IMR-90 (cell line): ENCODE data around the gene ZSWIM5. TPM values are rescaled to one million over a fixed set of nuclear protein-coding genes. Genes with fewer than 3 reads are reported as not detected.

Experiments
- ATAC-seq: fragments of 200-7000 bp; cut with Tn5 transposase; 2 replicates; pipeline ENCODE4 v1.9.1; 2020; ENCODE audit warnings: low read depth, mild to moderate bottlenecking, moderate library complexity
- BruUV-seq: library from RNA; stranded (reverse); fragments of 400-500 nt; replicated peaks from 2 replicates; lab custom pipeline; 2021; lab: Mats Ljungman, UMichigan
- CTCF ChIA-PET: fragments of 300-600 bp; formaldehyde crosslinking; extraction: SDS; loops from one replicate; lab custom pipeline; 2021; ENCODE audit warnings: antibody characterized with exemption; lab: Yijun Ruan, JAX
- POLR2A ChIA-PET: fragments of 300-600 bp; sonication (Branson Sonifier 250); formaldehyde crosslinking; loops from one replicate; lab custom pipeline; 2022; ENCODE audit warnings: antibody characterized with exemption; ENCODE audit not compliant: unreplicated experiment; lab: Charles Lee
- DNase-seq: peaks from one replicate; pipeline ENCODE4 v3.0.0; 2013
- H2AFZ ChIP-seq: replicated peaks from 2 replicates; pipeline ENCODE3; 2013; ENCODE audit warnings: low read length, mild to moderate bottlenecking; ENCODE audit not compliant: poor library complexity
- H2AK5ac ChIP-seq: 2 replicates; pipeline ENCODE4 v1.6.1; 2013; ENCODE audit warnings: low read depth, low read length, inconsistent platforms
- H2AK9ac ChIP-seq: replicated peaks from 2 replicates; pipeline ENCODE3; 2013; ENCODE audit warnings: mild to moderate bottlenecking, low read depth, low read length, moderate library complexity; ENCODE audit not compliant: poor library complexity
- H2BK120ac ChIP-seq: 2 replicates; pipeline ENCODE4 v1.6.1; 2013; ENCODE audit warnings: low read depth, low read length, inconsistent platforms
- H2BK15ac ChIP-seq: 3 replicates; pipeline ENCODE4 v1.6.1; 2013; ENCODE audit warnings: low read depth, low read length, inconsistent platforms
- H2BK20ac ChIP-seq: 2 replicates; pipeline ENCODE4 v1.6.1; 2013; ENCODE audit warnings: low read depth, mild to moderate bottlenecking, inconsistent platforms, low read length, moderate library complexity
- H2BK5ac ChIP-seq: 2 replicates; pipeline ENCODE4 v1.6.1; 2013; ENCODE audit warnings: mild to moderate bottlenecking, low read depth, low read length, inconsistent platforms; ENCODE audit not compliant: poor library complexity, severe bottlenecking
- H3K14ac ChIP-seq: replicated peaks from 2 replicates; pipeline ENCODE4 v1.6.1; 2013; ENCODE audit warnings: low read depth, low read length, inconsistent platforms
- H3K18ac ChIP-seq: 2 replicates; pipeline ENCODE4 v1.6.1; 2013; ENCODE audit warnings: low read depth, low read length, control low read depth
- H3K23ac ChIP-seq: 2 replicates; pipeline ENCODE4 v1.6.1; 2013; ENCODE audit warnings: low read depth, low read length, inconsistent platforms
- H3K27ac ChIP-seq: 2 replicates; pipeline ENCODE4 v1.5.1; 2013; ENCODE audit warnings: mild to moderate bottlenecking, control low read depth, low read length; ENCODE audit not compliant: insufficient read depth
- H3K27me3 ChIP-seq: 2 replicates; pipeline ENCODE4 v1.6.1; 2013; ENCODE audit warnings: low read length; ENCODE audit not compliant: control insufficient read depth, insufficient read depth
- H3K36me3 ChIP-seq: 2 replicates; pipeline ENCODE4 v1.6.1; 2013; ENCODE audit warnings: low read length, mixed read lengths; ENCODE audit not compliant: control insufficient read depth, insufficient read depth
- H3K4ac ChIP-seq: 2 replicates; pipeline ENCODE4 v1.6.1; 2013; ENCODE audit warnings: low read depth, low read length, inconsistent platforms
- H3K4me1 ChIP-seq: 2 replicates; pipeline ENCODE4 v1.6.1; 2013; ENCODE audit warnings: low read length, mixed read lengths; ENCODE audit not compliant: control insufficient read depth, insufficient read depth
- H3K4me2 ChIP-seq: 2 replicates; pipeline ENCODE4 v1.6.1; 2013; ENCODE audit warnings: low read depth, mild to moderate bottlenecking, control low read depth, low read length, moderate library complexity
- H3K4me3 ChIP-seq: 2 replicates; pipeline ENCODE4 v1.5.1; 2013; ENCODE audit warnings: low read depth, mild to moderate bottlenecking, control low read depth, low read length, moderate library complexity; ENCODE audit not compliant: insufficient read depth
- H3K56ac ChIP-seq: 2 replicates; pipeline ENCODE4 v1.6.1; 2013; ENCODE audit warnings: low read length, inconsistent platforms; ENCODE audit not compliant: insufficient read depth; ENCODE audit errors: extremely low read depth
- H3K79me1 ChIP-seq, 2 experiments: 2 replicates each; pipeline ENCODE4 v1.6.1; 2013; ENCODE audit warnings: low read length in 2 of 2, inconsistent platforms in 1 of 2, low read depth in 1 of 2
- H3K9ac ChIP-seq: 2 replicates; pipeline ENCODE4 v1.6.1; 2013; ENCODE audit warnings: low read depth, low read length, control low read depth
- H3K9me1 ChIP-seq: 2 replicates; pipeline ENCODE4 v1.6.1; 2013; ENCODE audit warnings: low read length, inconsistent platforms; ENCODE audit not compliant: insufficient read depth
- H3K9me3 ChIP-seq: 2 replicates; pipeline ENCODE4 v1.6.1; 2013; ENCODE audit warnings: low read length; ENCODE audit not compliant: control insufficient read depth, insufficient read depth
- H4K20me1 ChIP-seq: 2 replicates; pipeline ENCODE4 v1.6.1; 2013; ENCODE audit warnings: low read length, inconsistent platforms; ENCODE audit not compliant: insufficient read depth
- H4K5ac ChIP-seq: 2 replicates; pipeline ENCODE4 v1.6.1; 2013; ENCODE audit warnings: mild to moderate bottlenecking, low read depth, low read length, control low read depth
- H4K8ac ChIP-seq, 2 experiments: 2 replicates each; pipeline ENCODE4 v1.6.1; 2013; ENCODE audit warnings: low read depth in 2 of 2, low read length in 2 of 2, control low read depth in 1 of 2, inconsistent platforms in 1 of 2
- H4K91ac ChIP-seq: 2 replicates; pipeline ENCODE4 v1.6.1; 2013; ENCODE audit warnings: low read depth, low read length, inconsistent platforms; ENCODE audit not compliant: insufficient read depth
- BHLHE40 ChIP-seq: fragments of 150-350 bp; IDR thresholded peaks from 2 replicates; pipeline ENCODE4 v1.6.1; 2016; ENCODE audit warnings: mild to moderate bottlenecking, low read depth, low read length
- CEBPB ChIP-seq: IDR thresholded peaks from 2 replicates; pipeline ENCODE4 v1.6.1; 2012; ENCODE audit warnings: low read depth, low read length, improper control_type of control experiment
- CHD1 ChIP-seq: IDR thresholded peaks from 2 replicates; pipeline ENCODE4 v1.6.1; 2012; ENCODE audit warnings: low read depth, low read length, improper control_type of control experiment
- CTCF ChIP-seq: conservative IDR thresholded peaks from 2 replicates; pipeline ENCODE4 v1.5.1; 2012; ENCODE audit warnings: mild to moderate bottlenecking, low read depth, low read length, improper control_type of control experiment
- ELK1 ChIP-seq: fragments of 150-350 bp; IDR thresholded peaks from 2 replicates; pipeline ENCODE4 v1.6.1; 2016; ENCODE audit warnings: low read depth, mild to moderate bottlenecking, low read length, moderate library complexity, borderline replicate concordance
- FOS ChIP-seq: fragments of 150-350 bp; IDR thresholded peaks from 2 replicates; pipeline ENCODE4 v1.6.1; 2016; ENCODE audit warnings: low read depth, low read length
- MAFK ChIP-seq: IDR thresholded peaks from 2 replicates; pipeline ENCODE4 v1.6.1; 2012; ENCODE audit warnings: low read depth, low read length, improper control_type of control experiment
- MAZ ChIP-seq: IDR thresholded peaks from 2 replicates; pipeline ENCODE4 v1.6.1; 2012; ENCODE audit warnings: low read depth, mild to moderate bottlenecking, low read length, improper control_type of control experiment, moderate library complexity, borderline replicate concordance
- MXI1 ChIP-seq: IDR thresholded peaks from 2 replicates; pipeline ENCODE4 v1.6.1; 2012; ENCODE audit warnings: low read depth, mild to moderate bottlenecking, low read length, moderate library complexity, borderline replicate concordance
- NFE2L2 ChIP-seq: fragments of 150-350 bp; IDR thresholded peaks from 2 replicates; pipeline ENCODE4 v1.6.1; 2016; ENCODE audit warnings: low read depth, mild to moderate bottlenecking, low read length
- POLR2A ChIP-seq: IDR thresholded peaks from 2 replicates; pipeline ENCODE4 v1.6.1; 2012; ENCODE audit warnings: mild to moderate bottlenecking, low read depth, low read length
- RAD21 ChIP-seq: IDR thresholded peaks from 2 replicates; pipeline ENCODE4 v1.6.1; 2012; ENCODE audit warnings: low read length, improper control_type of control experiment
- RCOR1 ChIP-seq: IDR thresholded peaks from 2 replicates; pipeline ENCODE4 v1.6.1; 2012; ENCODE audit warnings: mild to moderate bottlenecking, low read length, improper control_type of control experiment; ENCODE audit not compliant: insufficient replicate concordance
- RFX5 ChIP-seq: IDR thresholded peaks from 2 replicates; pipeline ENCODE4 v1.8.0; 2012; ENCODE audit warnings: low read depth, mild to moderate bottlenecking, low read length, moderate library complexity
- SMC3 ChIP-seq: fragments of 150-350 bp; IDR thresholded peaks from 2 replicates; pipeline ENCODE4 v1.6.1; 2016; ENCODE audit warnings: low read depth, mild to moderate bottlenecking, antibody characterized with exemption, low read length, moderate library complexity
- WGBS, 2 experiments: methylation state at CpG; one replicate each; pipeline versions ENCODE4 v1.1.5 to v1.1.7; 2013; ENCODE audit warnings: missing lambda C conversion rate in 2 of 2; ENCODE audit not compliant: insufficient read length in 1 of 2; ENCODE audit errors: extremely low coverage in 2 of 2; 5-methylcytosine and 5-hydroxymethylcytosine counted together
- dilution Hi-C: fragments of 300-500 bp; cut with HindIII; formaldehyde crosslinking; loops from one replicate; pipeline ENCODE4 v1.14.3; 2018; ENCODE audit warnings: low sequenced_read_pairs; ENCODE audit not compliant: unreplicated experiment
- in situ Hi-C: fragments of 300-500 bp; cut with MboI; formaldehyde crosslinking; loops from 3 replicates; pipeline ENCODE4 v1.14.3; 2019; ENCODE audit warnings: low sequenced_read_pairs, inconsistent platforms, mixed read lengths
- intact Hi-C: fragments of 100-400 bp; cut with micrococcal nuclease; formaldehyde crosslinking; loops from 2 replicates; pipeline ENCODE4 v1.10.0; 2022
- polyA plus RNA-seq, 3 experiments: library from polyadenylated mRNA; depleted of rRNA; stranded (reverse); fragments of >200 nt; gene quantifications; 2 replicates each; pipeline ENCODE4 v1.2.3, GENCODE V29; 2012; ENCODE audit warnings: low replicate concordance in 1 of 3
- total RNA-seq: library from RNA; depleted of rRNA; stranded (reverse); fragments of >200 nt; gene quantifications from 2 replicates; pipeline ENCODE4 v1.2.3, GENCODE V29; 2012
- TF ChIP-seq, protein P1 (sequence below): fragments of 150-350 bp; IDR thresholded peaks from 2 replicates; pipeline ENCODE4 v1.6.1; 2017; ENCODE audit warnings: mild to moderate bottlenecking, antibody characterized with exemption, low read length, low read depth

ZSWIM5 gene
- total and polyA plus RNA-seq, 2 of the 4 experiments (the other 2 are of a cell fraction): under 0.01 to 0.03 TPM

GRCh38 chr1:45035631-45036301, 170.6 kb downstream of the ZSWIM5 start:
- Histone ChIP-seq H4K5ac (no peak overlapping the region), H2BK5ac (no peak overlapping the region), H3K14ac (no peak overlapping the region), H4K91ac (no peak overlapping the region), H3K27ac (no peak overlapping the region), H3K36me3 (no peaks in the 10 kb centered on the region), H3K9ac (no peak overlapping the region), H2AK5ac (no peak overlapping the region), H3K9me1 (no peaks in the 10 kb centered on the region; the same call in 1 of the 2 replicates), H3K56ac (no peak overlapping the region), H3K4me1 (no peaks in the 10 kb centered on the region), H4K20me1 (no peaks in the 10 kb centered on the region), H3K4me2 (no peak overlapping the region), H3K4ac (no peak overlapping the region), H3K4me3 (no peak overlapping the region), H2BK20ac (no peak overlapping the region), H3K27me3 (peaks cover 5% of the 10 kb centered on the region; the same call in 1 of the 2 replicates), H3K23ac (no peak overlapping the region; the same call in 1 of the 2 replicates), H4K8ac (no peak overlapping the region), H2BK120ac (no peak overlapping the region), H2BK15ac (no peak overlapping the region), H3K9me3 (no peaks in the 10 kb centered on the region), H2AK9ac (no peak overlapping the region), H2AFZ (no peak overlapping the region), H3K18ac (no peak overlapping the region), H3K79me1 (no peaks in the 10 kb centered on the region)
- no peak for DNase-seq
- intact Hi-C loops: loop anchor here (5.0 kb wide), 1 partner anchor 257 kb away; no protein-coding TSS in a partner anchor
- TF ChIP-seq CTCF: no peak
- no peak for TF ChIP-seq NFE2L2
- TF ChIP-seq FOS: no peak
- no peak for TF ChIP-seq MAZ
- TF ChIP-seq SMC3: no peak
- no peak for TF ChIP-seq CEBPB
- TF ChIP-seq RCOR1: no peak
- TF ChIP-seq MAFK: no peak
- no peak for TF ChIP-seq MXI1
- no peak for TF ChIP-seq RAD21
- no peak for TF ChIP-seq POLR2A
- no peak for TF ChIP-seq RFX5
- no peak for TF ChIP-seq ELK1
- no peak for TF ChIP-seq CHD1
- TF ChIP-seq BHLHE40: no peak
- TF ChIP-seq, protein P1, sequence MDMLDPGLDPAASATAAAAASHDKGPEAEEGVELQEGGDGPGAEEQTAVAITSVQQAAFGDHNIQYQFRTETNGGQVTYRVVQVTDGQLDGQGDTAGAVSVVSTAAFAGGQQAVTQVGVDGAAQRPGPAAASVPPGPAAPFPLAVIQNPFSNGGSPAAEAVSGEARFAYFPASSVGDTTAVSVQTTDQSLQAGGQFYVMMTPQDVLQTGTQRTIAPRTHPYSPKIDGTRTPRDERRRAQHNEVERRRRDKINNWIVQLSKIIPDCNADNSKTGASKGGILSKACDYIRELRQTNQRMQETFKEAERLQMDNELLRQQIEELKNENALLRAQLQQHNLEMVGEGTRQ: no peak
- CTCF ChIA-PET: no interaction called here
- POLR2A ChIA-PET: no interaction called here
- no TSS peak for BruUV-seq
- WGBS, 2 experiments: 74% methylated on average over 4 of the region's 7 CpGs; no CpG with 5 or more reads in 1 of the 2 experiments
- in situ Hi-C loops: no loop called here
- no peak for ATAC-seq
- dilution Hi-C loops: no loop called here
